ENCODE results near the gene ZBTB5. TPM values are rescaled to one million over a fixed set of nuclear protein-coding genes. Genes with fewer than 3 reads are reported as not detected.

Gene ZBTB5
- total and polyA plus RNA-seq, 2 of the 13 experiments (the other 11 are each of a cell fraction or from before 2014, with no cell fraction given) = 12.5 to 20.5 TPM

- peak; percentile 98 for TF ChIP-seq REPIN1 (CRISPR knock-in tag; IDR thresholded peaks at IDR 0.05; ENCODE audit: borderline replicate concordance, low read depth)
- TF ChIP-seq ZNF337 (CRISPR knock-in tag; IDR thresholded peaks at IDR 0.05; ENCODE audit: borderline replicate concordance, low read depth) = peak; percentile 71; the same call in 1 of the 2 replicates
- TF ChIP-seq EHMT2 (IDR thresholded peaks at IDR 0.05; ENCODE audit: borderline replicate concordance, low read depth, low read length) = 0 out of 2 replicates have a peak, but pooled peaks have one; percentile 29
- TF ChIP-seq CREB1 (IDR thresholded peaks at IDR 0.05) = no peak
- no peak for TF ChIP-seq CREB1 (CRISPR knock-in tag; IDR thresholded peaks at IDR 0.05)
- peak; percentile 83 for TF ChIP-seq MEIS2 (CRISPR knock-in tag; IDR thresholded peaks at IDR 0.05)
- TF ChIP-seq NCOA5 (CRISPR knock-in tag; IDR thresholded peaks at IDR 0.05) = no peak
- peak; percentile 39; the same call in 1 of the 2 replicates for TF ChIP-seq SMYD3 (CRISPR knock-in tag; IDR thresholded peaks at IDR 0.05)
- peak; percentile 57; the same call in 1 of the 2 replicates for TF ChIP-seq YEATS2 (CRISPR knock-in tag; IDR thresholded peaks at IDR 0.05; ENCODE audit: borderline replicate concordance)
- TF ChIP-seq ELF1 (CRISPR knock-in tag; IDR thresholded peaks at IDR 0.05) = peak; percentile 82
- TF ChIP-seq ZNF607 (CRISPR knock-in tag; IDR thresholded peaks at IDR 0.05; ENCODE audit: borderline replicate concordance) = 0 out of 2 replicates have a peak, but pooled peaks have one; percentile 45
- TF ChIP-seq PATZ1 (CRISPR knock-in tag; IDR thresholded peaks at IDR 0.05) = no peak
- no peak for TF ChIP-seq SUZ12 (IDR thresholded peaks at IDR 0.05; ENCODE audit: low read depth, low read length)
- peak; percentile 93 for TF ChIP-seq TARDBP (CRISPR knock-in tag; IDR thresholded peaks at IDR 0.05)
- no peak for TF ChIP-seq MXD1 (CRISPR knock-in tag; IDR thresholded peaks at IDR 0.05)
- peak; percentile 89; the same call in 1 of the 2 replicates for TF ChIP-seq ZNF543 (CRISPR knock-in tag; IDR thresholded peaks at IDR 0.05)
- TF ChIP-seq ZNF20 (CRISPR knock-in tag; IDR thresholded peaks at IDR 0.05) = no peak
- TF ChIP-seq ZFP37 (CRISPR knock-in tag; IDR thresholded peaks at IDR 0.05; ENCODE audit: borderline replicate concordance) = no peak
- TF ChIP-seq ZNF275 (CRISPR knock-in tag; IDR thresholded peaks at IDR 0.05; ENCODE audit: borderline replicate concordance) = no peak
- TF ChIP-seq ZNF24 (IDR thresholded peaks at IDR 0.05) = no peak
- no peak for TF ChIP-seq NFE2L1 (CRISPR knock-in tag; IDR thresholded peaks at IDR 0.05; ENCODE audit: borderline replicate concordance)
- TF ChIP-seq U2AF2 (IDR thresholded peaks at IDR 0.05; ENCODE audit: low read depth, low read length) = no peak
- no peak for TF ChIP-seq HBP1 (CRISPR knock-in tag; IDR thresholded peaks at IDR 0.05; ENCODE audit: low read depth)
- peak; percentile 86 for TF ChIP-seq IRF2 (CRISPR knock-in tag; IDR thresholded peaks at IDR 0.05)
- no peak for TF ChIP-seq PAF1 (CRISPR knock-in tag; IDR thresholded peaks at IDR 0.05)
- TF ChIP-seq SPEN (CRISPR knock-in tag; IDR thresholded peaks at IDR 0.05; ENCODE audit: low read depth) = peak; percentile 94
Observed at GRCh38 chr9:37508135-37508833, 43.0 kb upstream of the ZBTB5 start (continued).

Measured in HepG2 (cell line).